Stimulated activated CD8-positive, alpha-beta memory T cell treated with anti-CD3 and anti-CD28 coated beads, Interleukin-4, amount 100 ng/mL, for 1 hour (primary cell): ENCODE results near the gene NCBP2L.

Source experiments
- DNase-seq, 2 donors: peaks; one replicate each; pipeline ENCODE4 v3.0.0-alpha.2; 2020; ENCODE audit warnings: low read depth in 2 of 2, low spot score in 1 of 2

Gene NCBP2L

GRCh38 chrX:107777536-107777832 lies at the start of gene NCBP2L:
Gene NCBP2L (plus strand): TSS chrX:107777733. CDS start chrX:107794221, 16,488 bp downstream.
- DNase-seq, result no peak

- no peak for DNase-seq
Observed at GRCh38 chrX:107728371-107729099, 49.0 kb upstream of the NCBP2L start.

GRCh38 chrX:107729558-107730297 lies 47.8 kb upstream of the NCBP2L start:
- no peak for DNase-seq

GRCh38 chrX:107730298-107730655 lies 47.3 kb upstream of the NCBP2L start:
- no peak for DNase-seq

DNA sequence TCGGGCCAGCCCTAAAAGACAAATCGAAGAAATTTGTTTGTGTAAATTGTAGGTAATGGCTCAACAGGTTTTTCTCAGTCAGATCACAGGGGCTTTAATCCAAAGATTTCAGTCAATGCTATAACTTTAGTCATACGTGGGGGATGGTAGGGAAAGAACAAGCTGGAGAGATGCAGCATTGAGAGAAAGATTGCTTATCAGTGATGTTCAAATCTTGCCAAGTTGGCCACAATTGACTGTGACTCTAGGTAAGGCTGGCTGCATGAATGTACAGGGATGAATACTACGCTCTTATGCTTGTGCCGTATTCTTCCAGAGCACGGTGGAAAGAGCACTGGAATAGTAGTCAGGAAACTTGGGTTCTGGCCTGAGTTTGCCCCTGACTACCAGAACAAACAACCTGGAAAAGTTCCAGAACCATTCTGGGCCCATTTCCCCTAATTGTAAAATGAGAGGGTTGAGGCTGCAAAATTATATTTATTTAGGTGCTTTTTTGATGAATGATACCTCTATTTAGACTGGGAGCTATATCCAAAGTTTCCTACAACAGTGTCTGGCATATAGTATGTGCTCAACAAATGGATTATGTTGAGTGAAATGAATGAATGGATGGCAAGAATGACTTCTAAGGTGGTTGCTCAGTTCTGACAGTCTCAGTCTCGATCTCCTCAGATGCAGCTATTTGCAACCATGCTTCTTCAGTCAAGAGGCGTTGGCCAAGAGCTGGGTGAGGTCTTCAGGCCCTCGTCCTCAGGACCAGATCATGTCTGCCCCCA lies 46.4 kb upstream of the NCBP2L start:
- no peak for DNase-seq

GRCh38 chrX:107731831-107732502 lies 45.6 kb upstream of the NCBP2L start:
- no peak for DNase-seq

- DNase-seq, result no peak
Observed at GRCh38 chrX:107733686-107734085, 43.8 kb upstream of the NCBP2L start.

- no peak for DNase-seq
Observed at GRCh38 chrX:107734646-107735045, 42.9 kb upstream of the NCBP2L start.

GRCh38 chrX:107736781-107737531 lies 40.6 kb upstream of the NCBP2L start:
- DNase-seq, result no peak

GRCh38 chrX:107738272-107738671 lies 39.3 kb upstream of the NCBP2L start:
- DNase-seq, result no peak

GRCh38 chrX:107738768-107739167 lies 38.8 kb upstream of the NCBP2L start:
- no peak for DNase-seq

DNA sequence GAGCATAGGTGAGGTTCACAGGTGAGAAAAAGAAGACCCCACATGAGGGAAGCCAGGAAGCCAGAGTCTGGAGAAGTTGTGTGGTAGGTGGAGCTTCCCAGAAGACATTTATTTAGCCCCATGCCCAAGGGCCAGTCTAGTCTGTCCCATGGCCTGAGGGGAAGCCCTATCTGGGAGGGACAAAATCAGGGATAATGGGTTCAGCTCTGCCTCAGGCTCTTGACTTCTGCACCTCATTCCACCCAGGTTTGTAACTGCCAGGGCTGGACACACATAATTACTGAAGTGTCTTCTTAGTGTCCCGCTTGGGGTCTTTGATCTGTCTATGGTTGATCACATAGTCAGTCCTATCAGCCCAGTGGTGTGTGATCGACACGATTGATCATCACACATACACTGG lies 38.0 kb upstream of the NCBP2L start:
- no peak for DNase-seq

DNA sequence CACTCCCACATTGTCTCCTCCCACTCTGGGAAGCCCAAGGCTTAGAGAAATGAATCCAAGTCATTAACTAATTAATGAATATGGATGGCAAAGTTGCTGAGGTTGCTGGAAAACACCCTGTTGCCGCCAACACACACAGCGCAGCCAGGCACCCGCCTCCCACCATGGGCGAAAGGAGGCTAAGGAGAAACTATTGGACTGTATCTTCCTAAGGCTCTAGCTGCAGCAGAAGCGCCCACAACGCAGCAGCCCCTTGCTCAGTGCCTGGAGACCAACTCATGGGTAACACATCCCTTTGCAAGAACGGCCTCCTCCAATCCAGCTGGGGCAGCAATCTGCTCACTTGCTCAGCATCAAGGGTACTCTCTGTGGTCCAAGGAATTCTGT lies 36.1 kb upstream of the NCBP2L start:
- no peak for DNase-seq

DNA sequence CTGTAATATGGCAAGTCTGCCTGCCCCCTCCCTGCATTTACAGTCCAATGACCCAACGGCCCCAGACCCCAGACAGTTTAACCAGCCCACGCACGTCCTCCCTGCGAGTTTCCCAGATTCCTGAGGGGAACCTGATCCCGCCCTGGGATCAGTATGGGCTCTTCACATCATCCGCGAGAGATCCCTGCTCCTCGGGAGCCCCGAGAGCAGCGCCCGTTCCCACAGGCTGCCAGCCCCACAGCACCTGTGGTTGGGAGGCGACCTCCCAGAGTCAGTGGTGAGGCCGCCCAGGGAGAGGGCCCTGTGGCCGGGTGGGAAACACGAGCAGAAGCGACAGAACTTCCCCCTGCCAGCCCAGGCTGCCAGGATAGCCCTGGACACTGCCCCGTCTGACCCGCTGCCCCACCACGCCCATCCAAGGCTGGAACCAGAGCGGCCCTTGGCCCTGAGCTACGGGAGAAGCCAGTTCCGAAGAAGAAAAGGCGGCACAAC lies 34.8 kb upstream of the NCBP2L start:
- no peak for DNase-seq

- no peak for DNase-seq
Observed at GRCh38 chrX:107743995-107744394, 33.5 kb upstream of the NCBP2L start.

DNA sequence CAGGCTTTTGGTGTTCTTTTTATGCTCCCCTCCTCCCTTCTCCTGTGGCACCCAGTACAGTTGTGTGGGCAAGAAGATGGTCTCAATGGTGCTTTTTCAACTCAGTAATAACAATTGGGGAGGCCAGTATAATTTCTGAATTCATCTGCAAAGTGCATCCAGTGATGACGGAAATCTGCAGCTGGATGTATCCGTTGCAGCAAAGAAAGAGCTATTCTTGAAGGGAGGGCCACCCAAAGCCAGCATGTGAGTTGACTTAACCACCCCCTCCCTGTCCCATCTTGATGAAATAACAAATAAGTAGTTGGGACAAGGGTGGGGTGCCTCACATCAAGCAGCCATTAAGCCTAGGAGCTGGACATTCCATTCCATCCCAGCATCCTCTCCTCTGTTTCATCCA lies 32.7 kb upstream of the NCBP2L start:
- DNase-seq, result no peak

- no peak for DNase-seq
Observed at GRCh38 chrX:107747596-107748161, 29.9 kb upstream of the NCBP2L start.

DNA sequence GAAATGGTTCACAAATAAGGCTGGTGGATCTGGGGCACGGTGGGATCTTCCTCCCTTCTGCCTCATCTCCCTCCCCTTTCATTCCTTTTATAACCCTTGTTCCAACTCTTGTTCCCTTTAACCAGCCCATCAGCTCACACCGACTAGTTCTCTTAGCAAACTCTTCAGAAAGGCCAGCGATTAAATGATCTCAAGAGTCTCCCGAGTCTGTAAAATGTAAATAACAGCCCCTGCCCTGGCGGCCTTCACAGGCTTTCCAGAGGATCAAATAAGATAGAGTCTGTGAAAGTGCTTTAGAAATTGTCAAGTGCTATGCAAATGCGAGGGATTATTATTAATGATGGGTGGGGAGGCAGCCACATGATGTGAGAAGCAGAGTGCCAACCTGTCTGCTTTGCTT lies 29.0 kb upstream of the NCBP2L start:
- DNase-seq, result no peak

DNA sequence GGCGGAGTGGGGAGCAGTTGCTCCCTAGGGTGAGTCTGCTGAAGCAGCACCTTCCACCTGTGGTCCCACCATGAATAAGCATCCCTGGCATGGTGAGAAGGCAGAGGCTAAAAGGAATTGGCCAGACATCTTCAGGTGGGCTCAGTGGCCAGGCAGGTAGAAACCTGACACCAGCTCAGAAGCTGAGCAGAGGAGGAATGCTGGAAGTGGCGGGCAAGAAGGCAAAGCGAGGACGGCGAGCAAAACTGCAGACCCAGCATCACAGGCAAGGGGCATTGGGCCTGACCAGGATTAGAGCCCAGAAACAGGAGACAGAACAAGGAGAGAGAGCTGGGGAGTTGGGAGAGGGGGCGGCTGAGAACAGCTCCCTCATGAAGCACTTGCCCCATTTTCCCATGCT lies 27.3 kb upstream of the NCBP2L start:
- no peak for DNase-seq

- no peak for DNase-seq
Observed at GRCh38 chrX:107750861-107751445, 26.6 kb upstream of the NCBP2L start.
